NCI-H226 (cell line): Measurements from ENCODE around the gene OPCML.

Experiments
- DNase-seq: peaks from one replicate; pipeline ENCODE4 v3.0.0-alpha.2; 2015

Gene OPCML

DNA sequence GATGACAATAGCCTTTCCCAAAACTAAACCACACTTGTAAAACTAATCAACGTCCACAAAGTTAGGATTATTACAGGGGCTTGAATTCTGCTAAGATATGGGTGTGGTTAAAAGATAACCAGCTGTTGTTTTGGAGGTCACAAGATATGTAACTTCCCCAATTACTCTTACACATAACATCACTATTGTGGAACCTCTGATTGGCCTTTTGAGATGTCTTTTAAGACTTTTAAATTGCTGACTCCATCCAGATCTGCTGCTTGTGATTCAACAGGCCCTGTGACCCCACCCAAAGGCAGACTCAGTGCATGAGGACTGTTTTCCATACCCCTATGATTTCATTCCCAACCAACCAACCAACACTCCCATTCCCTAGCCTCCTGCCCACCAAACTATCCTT lies 893.9 kb downstream of the OPCML start:
- no peak for DNase-seq

- DNase-seq, result no peak
Observed at GRCh38 chr11:132636523-132636922, 895.8 kb downstream of the OPCML start.

DNA sequence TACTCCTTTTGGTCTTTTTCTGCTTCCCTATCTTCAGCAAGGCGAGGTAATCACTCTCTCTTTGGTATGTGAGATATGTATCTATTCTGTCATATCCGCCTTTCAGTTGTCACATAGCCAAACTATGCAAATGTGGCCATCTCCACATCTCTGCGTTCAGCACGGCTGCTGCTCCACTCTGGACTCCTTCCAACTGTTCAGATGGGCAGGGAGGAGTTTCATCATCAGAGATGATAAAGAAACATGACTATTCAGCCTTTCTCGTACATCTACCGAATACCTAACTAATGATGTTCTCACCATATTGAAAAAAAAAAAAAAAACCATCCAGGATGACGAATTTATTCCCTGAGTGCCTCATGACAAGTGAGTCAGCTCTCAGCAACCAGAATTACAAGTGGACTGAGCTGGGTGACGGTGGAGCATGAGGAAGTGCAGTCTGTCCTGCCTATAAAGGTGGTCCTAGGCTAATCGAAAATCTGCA lies 899.6 kb downstream of the OPCML start:
- DNase-seq, result peak; percentile 3

DNA sequence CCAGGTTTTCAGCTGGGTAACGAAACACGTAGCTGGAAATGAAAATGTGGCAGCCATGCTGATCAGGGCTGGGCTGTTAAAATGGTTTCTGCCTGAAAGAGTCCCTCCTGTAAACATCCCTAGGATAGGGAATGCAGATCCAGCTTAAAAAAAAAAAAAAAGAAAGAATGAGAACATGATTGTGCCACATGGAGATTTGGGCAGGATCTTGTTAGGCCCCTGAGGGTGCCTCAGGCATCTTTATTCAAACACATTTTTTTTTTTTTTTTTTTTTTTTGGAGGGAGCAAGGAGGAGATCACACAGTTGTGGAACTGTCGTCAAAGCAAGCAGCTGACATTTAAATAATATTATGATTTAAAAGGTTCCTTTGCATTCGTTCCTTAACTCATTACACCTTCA lies 900.3 kb downstream of the OPCML start:
- DNase-seq, result no peak

DNA sequence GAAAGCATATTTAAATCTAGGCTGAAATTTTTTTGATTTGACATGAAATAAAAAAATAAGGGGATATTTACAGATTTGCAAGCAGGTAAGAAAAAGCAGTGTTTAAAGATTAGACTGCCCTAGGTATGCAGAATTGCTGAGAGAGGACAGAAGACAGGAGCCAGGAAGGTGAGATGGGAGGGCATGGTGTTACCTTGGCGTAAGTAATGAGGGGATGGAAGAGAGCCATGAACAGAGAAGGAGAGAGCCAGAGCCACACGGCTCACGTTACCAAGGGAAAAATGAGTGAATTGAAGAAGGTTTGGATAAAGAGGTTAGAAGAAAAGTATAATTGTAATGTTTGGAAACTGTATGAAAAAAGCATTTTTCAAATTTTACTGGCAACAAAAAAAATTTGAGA lies 904.3 kb downstream of the OPCML start:
- DNase-seq, result no peak

DNA sequence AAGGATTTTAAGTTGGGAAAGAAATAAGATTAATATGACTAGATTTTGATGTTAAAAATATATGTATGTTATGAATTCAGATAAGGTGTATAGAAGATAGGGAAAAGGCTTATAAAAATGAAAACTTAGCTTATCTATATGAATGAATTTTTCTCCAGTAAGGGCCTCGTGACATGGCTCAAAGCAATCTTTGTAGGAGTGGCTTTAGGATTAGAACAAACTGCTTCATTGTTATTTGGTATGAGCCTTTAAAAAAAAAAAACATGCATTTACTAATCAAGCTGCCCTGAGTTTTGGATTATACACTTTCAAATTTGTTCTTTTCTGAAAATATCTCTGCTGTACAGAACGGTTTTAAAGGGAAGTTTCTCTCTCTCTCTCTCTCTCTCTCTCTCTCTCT lies 905.9 kb downstream of the OPCML start:
- no peak for DNase-seq

DNA sequence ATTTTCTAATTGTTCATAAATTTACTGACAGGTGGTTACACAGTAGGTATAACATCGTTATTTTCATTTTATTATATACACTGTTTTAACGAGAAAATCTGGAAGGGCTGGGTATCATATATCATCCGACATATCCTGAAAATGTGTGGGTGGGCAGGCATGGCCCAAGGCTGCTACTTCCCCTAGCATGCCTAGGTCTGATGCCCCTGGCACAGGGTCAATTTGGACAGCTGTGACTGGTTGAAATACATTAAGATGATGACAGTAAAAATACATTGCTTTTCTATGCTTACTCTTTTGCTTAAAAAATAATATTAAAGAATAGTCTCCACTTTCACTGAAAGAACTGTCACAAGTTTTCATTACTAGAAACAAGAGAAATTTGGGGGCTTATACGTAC lies 908.8 kb downstream of the OPCML start:
- no peak for DNase-seq

- DNase-seq, result no peak
Observed at GRCh38 chr11:132621976-132622580, 910.2 kb downstream of the OPCML start.

DNA sequence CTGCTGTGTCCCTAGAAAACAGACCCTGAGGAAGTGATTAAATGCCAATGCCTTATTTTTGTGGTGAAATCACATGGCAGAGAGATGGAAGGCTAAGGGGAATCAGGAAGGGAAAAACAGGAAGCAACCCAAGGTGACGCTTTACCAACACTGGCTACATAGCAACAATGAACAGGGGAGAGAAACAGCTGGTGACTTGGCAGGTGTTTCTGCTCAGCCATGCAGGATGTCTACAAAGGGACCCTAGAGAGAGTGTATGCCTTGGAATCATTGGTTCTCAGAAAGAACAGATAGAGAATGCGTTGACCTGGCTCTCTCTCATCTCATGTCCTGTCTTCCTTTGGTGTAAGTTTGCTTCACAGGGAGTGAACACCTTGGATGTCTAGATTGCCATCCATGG lies 911.9 kb downstream of the OPCML start:
- DNase-seq, result no peak

GRCh38 chr11:132610791-132611190 lies 921.5 kb downstream of the OPCML start:
- DNase-seq, result no peak

DNA sequence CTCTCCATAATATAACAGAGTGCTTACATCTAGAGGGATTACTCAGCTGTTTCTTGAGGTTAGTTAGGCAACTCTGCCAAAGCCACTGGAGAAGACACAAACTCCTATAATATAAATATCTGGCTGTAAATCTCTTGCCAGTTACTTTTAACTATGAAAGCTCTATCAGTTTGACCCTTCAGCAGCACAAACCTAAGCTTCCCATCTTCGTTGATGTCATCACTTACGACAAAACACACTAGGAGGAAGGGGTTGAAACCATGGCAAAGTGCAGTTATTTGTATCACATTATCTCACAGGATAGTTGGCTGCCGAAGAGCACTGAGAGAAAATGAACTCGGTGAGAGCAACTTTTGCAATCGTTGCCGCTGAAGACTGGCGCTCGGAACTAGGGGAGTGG lies 922.1 kb downstream of the OPCML start:
- no peak for DNase-seq

GRCh38 chr11:132607575-132607974 lies 924.7 kb downstream of the OPCML start:
- DNase-seq, result no peak

DNA sequence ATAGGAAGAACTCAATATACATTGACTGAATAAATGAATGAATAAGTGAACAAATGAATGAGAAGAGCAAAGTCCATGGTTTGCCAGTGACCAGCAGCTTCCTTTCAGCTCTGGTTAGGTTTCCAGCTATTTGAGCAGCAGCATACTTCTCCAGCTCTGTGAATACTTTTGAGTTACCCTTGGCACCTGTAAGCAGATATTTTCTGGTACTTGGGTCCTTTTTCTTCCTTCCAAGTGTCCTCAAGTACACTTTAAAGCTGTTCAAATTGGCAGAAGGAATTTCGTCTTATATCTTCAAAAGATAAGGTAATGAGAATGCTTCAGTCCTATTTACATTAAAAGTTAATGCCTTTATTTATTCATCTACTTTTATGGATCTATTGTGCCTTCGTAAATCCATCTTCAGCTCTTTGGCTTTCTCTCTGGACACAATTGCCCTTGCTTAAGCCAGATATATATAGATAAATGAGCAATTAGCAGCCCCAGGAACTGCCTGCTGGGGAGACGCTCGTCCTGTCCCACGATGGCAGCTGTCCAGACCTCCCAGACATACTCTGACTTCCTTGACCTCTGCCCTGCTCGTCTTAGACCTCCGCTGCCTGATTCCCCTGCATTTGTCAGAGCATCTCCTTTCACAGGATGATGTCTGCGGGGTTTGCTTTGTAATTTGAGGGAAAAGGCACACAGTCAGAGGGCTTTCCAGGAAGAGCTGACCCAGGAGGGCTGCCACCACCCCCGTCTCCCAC lies 926.3 kb downstream of the OPCML start:
- DNase-seq, result no peak

DNA sequence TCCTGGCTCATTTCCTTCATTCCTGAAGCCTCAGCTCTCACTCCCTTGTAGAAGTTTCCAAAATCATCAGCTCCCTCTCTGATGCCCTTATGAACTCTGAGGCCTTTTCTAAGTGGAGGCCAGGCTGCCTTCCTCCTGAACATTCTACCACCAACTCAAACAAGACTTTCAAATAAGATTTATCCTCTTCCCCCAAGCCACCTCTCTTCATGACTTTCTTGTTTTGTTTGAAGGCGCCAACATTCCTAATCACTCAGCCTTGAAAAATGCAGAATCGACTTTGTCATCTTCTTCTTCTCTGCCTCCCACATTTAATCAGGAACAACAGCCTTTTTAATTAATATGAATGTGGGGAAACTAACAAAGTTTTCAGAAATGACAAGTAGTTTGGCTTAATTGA lies 927.9 kb downstream of the OPCML start:
- no peak for DNase-seq

DNA sequence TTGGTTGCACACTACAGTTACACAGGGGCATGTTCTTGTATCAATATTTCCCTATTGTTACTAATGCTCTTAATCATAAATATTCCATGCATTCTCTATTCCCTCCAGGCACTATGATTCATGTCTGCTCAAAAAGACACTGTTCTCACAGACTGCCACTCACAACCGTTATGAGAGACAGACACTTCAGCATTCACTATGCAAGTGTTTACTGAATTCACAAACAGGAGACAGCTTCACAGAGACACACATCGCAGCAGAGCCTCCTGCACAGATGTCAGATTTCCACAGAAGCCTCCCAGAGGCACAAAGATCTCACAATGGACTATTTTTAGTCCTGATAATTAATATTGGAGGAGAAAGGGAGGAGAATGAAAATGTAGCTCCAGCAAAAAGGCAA lies 930.4 kb downstream of the OPCML start:
- no peak for DNase-seq

DNA sequence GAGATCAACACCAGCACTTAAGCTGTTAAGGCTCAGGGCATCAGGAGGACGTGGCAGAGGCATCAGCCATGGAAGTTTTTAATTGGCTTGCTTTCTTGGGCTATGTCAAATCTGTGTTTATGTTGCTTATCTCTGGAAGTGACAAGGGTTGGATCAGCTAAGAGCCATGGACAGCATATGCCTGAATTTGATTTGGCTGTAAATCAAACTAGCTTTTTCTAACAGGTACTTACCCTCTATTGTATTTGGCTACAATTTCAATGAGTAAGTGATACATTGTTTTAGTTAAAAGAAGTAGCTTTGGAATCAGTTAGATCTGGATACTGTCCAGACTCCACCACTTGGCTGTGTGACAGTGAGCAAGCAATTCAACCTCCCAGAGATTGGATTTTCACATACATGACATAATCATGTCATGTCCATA lies 936.6 kb downstream of the OPCML start:
- DNase-seq, result no peak

DNA sequence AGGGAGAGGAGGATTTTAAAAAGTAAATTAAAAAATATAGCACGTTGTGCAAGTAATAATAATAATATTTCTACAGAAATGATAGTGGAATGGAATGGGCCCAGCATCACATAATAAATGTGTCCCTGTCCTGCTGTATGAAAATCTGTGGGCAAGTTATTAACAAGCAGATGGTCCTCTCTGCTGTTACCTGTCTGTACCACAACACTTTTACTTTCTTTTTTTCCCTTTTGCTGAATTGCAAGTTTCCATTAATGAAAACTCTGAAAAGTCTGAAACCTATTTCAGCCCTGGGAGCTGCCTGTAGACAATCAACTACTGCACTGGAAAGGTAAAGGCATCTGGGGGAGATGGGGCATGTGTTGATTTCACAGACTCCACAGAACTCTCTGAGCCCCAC lies 937.1 kb downstream of the OPCML start:
- DNase-seq, result no peak

- DNase-seq, result no peak
Observed at GRCh38 chr11:132590986-132591385, 941.3 kb downstream of the OPCML start.

- DNase-seq, result no peak
Observed at GRCh38 chr11:132590554-132590953, 941.7 kb downstream of the OPCML start.

GRCh38 chr11:132589791-132590190 lies 942.5 kb downstream of the OPCML start:
- no peak for DNase-seq

DNA sequence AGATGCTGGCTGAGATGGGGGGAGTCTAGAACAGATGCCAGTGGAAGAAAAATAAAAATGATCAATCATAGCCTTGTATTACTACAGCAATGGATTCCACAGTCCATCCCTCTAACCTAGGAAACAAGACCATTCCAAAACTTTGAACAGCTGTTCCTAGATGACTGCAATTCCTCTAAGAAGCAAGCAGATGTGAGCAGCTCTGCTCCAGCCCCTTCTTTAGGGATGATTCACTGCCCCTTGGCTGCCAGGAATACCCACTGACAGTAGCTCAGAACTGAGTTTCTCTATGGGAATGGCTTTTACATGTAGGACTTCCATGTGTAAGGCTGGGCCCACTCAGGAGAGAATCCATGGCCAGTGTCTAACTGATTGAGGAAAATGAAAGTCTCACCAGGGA lies 943.9 kb downstream of the OPCML start:
- no peak for DNase-seq

GRCh38 chr11:132587716-132588115 lies 944.6 kb downstream of the OPCML start:
- DNase-seq, result no peak

DNA sequence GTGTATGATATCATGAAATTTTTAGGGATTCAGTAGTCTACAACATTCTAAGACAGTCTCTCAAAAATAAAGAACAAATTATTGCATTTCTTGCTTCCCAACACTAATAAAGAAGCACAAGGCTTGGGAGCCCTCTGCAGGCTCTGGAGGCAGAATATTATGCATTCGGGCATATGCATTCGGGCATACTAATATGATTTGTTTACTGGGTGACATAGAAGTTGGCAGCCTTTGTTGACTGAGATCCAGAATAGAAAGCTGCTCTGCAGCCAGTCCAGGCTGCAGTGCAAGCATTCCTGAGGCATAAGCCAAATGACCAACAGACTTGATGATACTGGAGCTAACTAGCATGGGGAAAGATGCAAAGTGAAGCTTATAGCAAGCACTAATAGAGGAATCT lies 945.5 kb downstream of the OPCML start:
- DNase-seq, result no peak

DNA sequence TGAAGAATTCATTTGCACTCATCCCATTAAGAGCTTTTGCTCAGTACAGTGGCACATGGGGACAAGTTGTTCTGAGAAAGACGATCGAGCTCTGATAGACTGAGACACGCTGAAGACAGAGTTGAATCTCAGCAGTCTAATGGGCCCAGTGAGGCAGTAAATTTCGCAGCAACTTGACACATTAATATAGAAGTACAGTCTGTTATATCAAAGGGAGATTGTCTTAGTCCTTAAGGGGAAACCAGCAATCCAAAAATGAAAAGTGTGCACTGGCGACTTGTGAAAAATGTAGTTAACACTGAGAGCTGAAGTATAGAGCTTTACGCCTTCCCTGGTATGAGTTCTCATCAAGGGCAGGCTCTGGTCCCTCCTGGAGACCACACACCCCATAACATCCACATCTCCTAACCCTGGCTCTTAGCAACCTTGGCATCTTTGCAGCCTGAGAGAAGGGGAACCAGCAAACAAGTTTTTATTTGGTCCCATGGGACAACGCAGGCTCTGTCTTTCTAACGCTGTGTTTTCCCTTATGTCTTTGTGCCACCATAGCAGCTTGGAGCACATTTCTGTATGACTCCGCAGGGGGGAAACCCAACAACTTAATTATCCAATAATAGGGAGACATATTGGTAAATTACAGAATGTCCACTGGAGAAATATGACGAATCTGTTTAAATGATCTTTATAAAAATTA lies 952.5 kb downstream of the OPCML start:
- no peak for DNase-seq
